ENCODE data around the gene KIRREL2. TPM values are rescaled to one million over a fixed set of nuclear protein-coding genes. Genes with fewer than 3 reads are reported as not detected.

Gene KIRREL2
- total and polyA plus RNA-seq, 9 of the 15 experiments (the other 6 are each of a cell fraction or from before 2014, with no cell fraction given): 0.01 to 0.12 (median 0.09) TPM; not detected in 4

- TF ChIP-seq EWSR1 (IDR thresholded peaks at IDR 0.05; ENCODE audit: borderline replicate concordance, low read depth, partially characterized antibody) (no peak), ZNF586 (CRISPR knock-in tag; conservative IDR thresholded peaks at IDR 0.05) (no peak), NFRKB (IDR thresholded peaks at IDR 0.05; ENCODE audit: low read depth) (no peak), ZHX1 (conservative IDR thresholded peaks at IDR 0.05; ENCODE audit: low read length) (no peak), CTCF (IDR thresholded peaks at IDR 0.05 in 2 of 3, conservative IDR thresholded peaks at IDR 0.05 in 1 of 3; ENCODE audit: insufficient read depth in 2 of 3, low read depth in 1 of 3, low read length in 3 of 3) (no peak), NR2C2 (CRISPR knock-in tag; IDR thresholded peaks at IDR 0.05) (no peak), NR2C2 (tag; IDR thresholded peaks at IDR 0.05) (peak; percentile 40; the same call in 1 of the 2 replicates), CC2D1A (IDR thresholded peaks at IDR 0.05) (no peak; the same call in 1 of the 2 replicates), ZNF24 (IDR thresholded peaks at IDR 0.05) (no peak), FOXA1 (IDR thresholded peaks at IDR 0.05; ENCODE audit: borderline replicate concordance) (no peak), DNMT1 (IDR thresholded peaks at IDR 0.05) (no peak), NEUROD1 (IDR thresholded peaks at IDR 0.05; ENCODE audit: borderline replicate concordance, low read depth, low read length, partially characterized antibody) (peak; percentile 45), ZFP91 (CRISPR knock-in tag; IDR thresholded peaks at IDR 0.05) (no peak), ZNF551 (CRISPR knock-in tag; IDR thresholded peaks at IDR 0.05) (no peak), TFAM (CRISPR knock-in tag; conservative IDR thresholded peaks at IDR 0.05) (no peak), SMARCA5 (IDR thresholded peaks at IDR 0.05) (peak; percentile 96), ZNF444 (CRISPR knock-in tag; IDR thresholded peaks at IDR 0.05) (peak; percentile 38; the same call in 1 of the 2 replicates), HLTF (IDR thresholded peaks at IDR 0.05) (no peak), HES1 (IDR thresholded peaks at IDR 0.05; ENCODE audit: low read depth) (0 out of 2 replicates have a peak, but pooled peaks have one; percentile 12), ATF7 (IDR thresholded peaks at IDR 0.05) (0 out of 2 replicates have a peak, but pooled peaks have one; percentile 54), SMAD3 (CRISPR knock-in tag; conservative IDR thresholded peaks at IDR 0.05) (no peak), SIN3B (IDR thresholded peaks at IDR 0.05; ENCODE audit: low read depth) (no peak), TEAD4 (IDR thresholded peaks at IDR 0.05; ENCODE audit: low read length) (peak; percentile 18; the same call in 1 of the 2 replicates), TEAD4 (CRISPR knock-in tag; IDR thresholded peaks at IDR 0.05; ENCODE audit: borderline replicate concordance) (no peak)
These were observed 52.4 kb downstream of the KIRREL2 start (continued) for GRCh38 chr19:35908973-35909683.
